ENCODE results near the gene OSBP2.

The OSBP2 gene

DNA sequence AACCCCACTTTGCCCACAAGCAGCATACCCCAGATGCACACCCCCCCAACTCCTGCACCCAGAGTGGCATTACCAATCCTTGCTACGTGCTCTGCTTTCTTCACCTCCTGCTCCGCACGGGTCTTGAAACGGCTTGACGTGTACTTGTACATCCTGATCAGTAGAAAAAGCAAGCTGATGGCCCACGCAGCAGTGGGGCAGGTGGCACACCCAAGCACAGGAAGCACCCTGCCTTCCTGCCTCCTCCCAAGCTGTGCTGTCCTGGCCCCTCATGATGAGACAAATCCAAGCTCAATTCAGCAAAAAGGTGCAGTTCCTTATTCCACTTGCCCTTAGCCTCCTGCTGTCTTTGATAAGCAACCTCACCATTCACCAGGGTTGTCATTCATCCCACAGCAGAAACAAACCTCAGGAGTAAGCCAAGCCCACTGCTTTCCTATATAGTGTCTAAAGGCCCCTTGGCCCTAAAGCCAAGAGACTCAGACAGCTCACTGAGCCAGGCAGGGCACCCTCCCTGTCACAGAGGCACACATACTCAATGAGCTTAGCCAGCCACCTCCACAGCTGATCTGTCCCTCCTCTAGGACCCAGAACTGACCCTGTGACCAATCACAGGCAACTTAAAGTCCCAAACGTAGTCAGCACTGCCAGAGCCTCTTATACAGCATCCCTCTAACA is 246.2 kb downstream of the OSBP2 start:
- DNase-seq (ENCODE audit: low spot score): no peak

DNA sequence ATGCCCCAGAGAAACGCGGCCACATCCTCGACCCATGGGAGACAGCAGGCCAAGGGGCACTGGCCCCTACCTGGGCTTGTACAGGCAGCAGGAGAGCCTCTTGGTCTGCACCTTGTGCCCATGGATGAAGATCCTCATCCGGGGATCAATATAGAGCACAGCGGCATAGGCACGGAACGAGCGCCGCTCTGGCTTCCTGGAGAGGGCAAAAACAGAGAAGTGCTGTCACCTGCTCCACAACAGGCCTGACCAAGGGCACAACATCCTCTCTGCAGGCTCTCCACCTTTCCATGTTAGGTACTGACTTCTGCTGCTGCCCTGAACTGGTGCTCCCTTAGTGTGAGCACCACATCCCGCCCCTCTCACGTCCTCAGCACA is 246.7 kb downstream of the OSBP2 start:
- DNase-seq (ENCODE audit: low spot score): no peak

DNA sequence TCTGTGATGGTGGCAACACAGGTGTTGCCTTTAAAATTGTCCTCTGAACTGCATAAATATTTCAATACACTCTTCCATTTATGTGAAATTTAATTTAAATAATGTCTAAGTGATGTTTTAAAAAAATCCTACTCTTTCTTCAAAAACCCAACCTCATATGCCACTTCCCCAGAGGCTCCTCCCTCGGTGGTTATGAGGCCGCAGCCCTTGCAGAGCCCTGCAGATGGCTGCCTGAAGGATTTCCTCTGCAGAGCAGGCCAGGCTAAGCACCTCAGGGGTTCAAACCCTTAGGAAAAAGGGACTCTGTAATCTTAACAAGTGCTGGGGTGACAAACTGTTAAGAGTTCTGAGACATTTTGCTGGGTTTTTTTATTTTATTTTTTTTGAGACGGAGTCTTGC is 248.7 kb downstream of the OSBP2 start:
- DNase-seq (ENCODE audit: low spot score): no peak

DNA sequence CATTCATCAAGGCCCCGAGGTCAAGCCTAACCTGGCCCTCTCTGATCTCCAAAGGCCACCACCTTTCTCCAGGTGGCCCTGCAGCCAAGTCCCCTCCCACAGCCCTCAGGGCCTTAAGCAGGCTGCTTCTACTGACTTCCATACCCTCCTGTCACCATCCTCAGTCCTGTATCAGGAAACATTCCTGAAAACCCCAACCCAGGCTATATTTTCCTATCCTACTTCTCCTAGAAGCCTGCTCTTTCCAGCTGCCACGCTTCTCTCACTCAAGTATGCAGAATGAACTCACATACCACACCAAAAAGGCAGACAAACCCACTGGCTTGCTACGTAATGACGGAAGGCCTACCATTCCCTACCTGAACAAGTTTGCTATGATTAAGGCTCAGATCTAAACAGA is 250.3 kb downstream of the OSBP2 start:
- no peak for DNase-seq (ENCODE audit: low spot score)

DNA sequence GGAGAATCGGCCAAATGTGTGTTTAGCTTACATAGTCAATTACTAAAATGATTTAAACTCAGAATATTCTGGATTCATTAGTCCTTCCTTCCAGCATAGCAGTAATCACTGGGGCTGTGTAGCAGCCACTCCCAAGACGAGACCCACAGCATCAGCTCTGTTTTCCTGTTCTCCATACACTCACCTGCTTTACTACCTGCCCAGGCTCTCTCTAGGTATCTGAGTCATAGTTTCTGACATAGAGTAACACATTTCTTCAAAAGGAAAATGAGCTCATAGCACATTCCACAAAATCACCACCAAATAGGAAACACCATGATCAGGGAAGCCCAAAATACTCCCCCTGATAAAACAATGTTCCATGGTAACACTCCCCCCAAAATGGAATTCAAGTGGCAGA is 251.0 kb downstream of the OSBP2 start:
- no peak for DNase-seq (ENCODE audit: low spot score)

DNA sequence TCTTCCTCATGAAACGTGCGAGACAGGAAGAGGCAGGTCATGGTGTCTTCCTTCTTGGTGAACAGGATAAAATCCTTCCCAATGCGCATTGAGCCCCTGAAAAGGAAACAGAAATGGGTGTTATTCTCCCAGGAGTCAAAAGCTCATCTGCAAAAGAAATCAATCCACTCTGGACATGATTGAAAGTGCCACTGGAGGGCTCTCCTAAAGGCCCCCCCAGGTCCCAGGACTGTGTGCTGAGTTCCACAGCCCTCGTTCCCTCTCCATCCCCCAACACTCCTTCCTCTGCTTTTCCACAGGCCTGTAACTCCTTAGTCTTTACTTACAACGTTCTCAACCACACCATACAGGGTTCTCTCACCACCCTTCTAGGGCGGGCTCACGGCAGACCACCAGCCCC is 251.7 kb downstream of the OSBP2 start:
- no peak for DNase-seq (ENCODE audit: low spot score)

DNA sequence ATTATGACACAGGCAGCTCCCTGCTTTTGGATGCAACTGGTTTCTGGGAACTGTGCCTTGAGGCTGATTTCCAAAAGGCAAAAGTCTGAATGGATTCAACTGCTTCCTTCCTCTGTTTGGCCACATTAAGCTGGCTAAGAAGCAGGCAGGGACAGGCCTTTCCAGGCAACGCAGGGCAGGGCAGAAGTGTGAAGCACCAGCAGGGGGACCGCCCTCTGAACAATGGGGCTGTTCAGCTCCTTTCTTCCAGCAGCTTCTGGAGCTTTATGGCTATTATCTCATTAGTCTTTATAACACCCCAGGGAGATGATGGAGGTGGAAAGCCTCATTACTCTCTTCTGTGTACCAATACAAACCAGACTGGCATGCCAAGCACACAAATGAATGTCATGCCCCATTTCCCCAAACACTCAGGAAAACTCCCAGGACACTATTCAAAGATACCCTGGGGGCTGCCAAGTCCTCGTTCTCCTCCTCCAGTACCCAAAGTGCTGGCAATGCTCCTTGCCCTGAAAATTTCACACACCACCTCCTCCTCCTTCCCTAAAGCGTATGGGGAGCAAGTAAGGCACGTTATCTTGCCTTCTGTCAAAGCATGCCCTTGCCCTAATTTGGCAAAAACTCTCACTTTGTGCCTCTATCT is 252.6 kb downstream of the OSBP2 start:
- no peak for DNase-seq (ENCODE audit: low spot score)

DNA sequence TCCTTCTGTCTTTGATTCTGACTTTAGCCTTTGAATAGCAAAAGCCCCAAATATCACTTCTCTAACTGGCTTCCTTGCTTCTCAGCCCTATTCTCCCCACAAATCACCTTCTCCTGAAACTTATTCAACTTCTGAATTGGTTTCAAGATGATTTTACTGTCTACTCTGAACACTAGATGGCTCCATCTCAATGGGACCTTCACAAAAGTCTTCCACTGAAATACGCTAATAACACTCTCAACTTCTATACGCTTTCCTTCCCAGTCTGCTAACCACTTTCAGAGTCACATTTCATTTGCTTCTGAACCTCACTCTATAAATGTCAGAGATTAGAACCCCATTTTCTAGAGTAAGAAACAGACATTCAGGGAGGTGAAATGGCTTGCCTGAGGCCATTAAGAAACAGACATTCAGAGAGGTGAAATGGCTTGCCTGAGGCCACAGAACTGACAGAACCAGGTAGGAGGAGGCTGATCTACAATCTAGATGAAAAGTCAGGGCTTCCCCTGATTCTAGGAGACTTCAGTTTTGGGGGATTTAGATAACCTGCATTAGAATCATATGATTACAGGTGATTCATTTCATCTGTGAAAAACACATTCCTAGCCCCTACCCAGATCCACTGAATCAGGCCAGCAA is 253.3 kb downstream of the OSBP2 start:
- no peak for DNase-seq (ENCODE audit: low spot score)

DNA sequence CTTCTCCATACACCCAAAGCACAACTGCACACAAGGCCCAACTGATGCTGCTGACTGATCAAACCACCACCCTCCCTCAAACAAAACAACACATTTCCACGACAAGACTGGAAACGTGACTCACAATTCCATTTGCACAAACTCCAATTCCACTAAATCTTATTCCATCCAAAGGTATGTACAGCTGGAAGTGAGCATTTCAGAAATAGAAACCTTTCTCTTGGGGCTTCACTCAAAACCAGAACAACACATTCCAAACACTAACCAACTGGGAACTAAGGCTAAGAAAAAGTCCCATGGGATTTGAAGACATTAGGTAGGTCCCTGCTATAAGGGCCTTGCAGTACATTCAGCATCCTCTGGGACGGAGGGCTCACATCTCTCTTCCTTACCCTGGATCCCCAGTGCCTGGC is 254.3 kb downstream of the OSBP2 start:
- DNase-seq (ENCODE audit: low spot score): no peak

DNA sequence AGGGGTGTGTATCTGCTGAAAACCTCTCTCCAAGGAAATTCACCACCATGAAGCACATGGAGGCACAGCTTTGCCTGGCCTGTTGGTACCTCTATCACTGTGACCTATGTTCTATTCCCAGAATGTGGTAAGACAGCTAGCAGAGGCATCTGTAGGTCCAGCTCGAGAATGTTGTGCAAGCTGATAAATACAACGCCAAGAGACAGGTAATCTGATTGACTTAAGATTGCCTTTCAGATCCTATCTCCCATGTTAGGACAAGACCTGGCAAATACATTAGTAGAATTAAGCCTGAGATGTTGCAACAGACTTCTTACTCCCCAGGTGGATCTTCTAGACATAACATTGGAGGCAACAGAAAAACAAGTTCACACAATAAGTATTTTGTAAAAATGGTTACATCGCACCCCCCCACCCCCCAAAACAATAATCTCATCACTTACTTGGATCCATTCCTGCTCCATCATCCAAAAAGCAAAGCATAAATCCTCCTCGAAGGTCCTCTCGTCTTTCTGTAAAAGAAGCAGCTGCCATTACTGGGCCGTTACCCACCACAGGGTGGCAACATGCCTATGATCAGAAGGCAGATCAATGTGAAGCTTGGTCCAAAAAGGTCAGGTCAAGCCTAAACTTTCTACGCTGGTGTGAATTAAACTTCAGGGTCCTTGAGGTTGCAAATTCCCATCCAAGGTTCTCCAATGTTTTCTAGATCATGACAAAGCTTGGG is 255.4 kb downstream of the OSBP2 start:
- no peak for DNase-seq (ENCODE audit: low spot score)

DNA sequence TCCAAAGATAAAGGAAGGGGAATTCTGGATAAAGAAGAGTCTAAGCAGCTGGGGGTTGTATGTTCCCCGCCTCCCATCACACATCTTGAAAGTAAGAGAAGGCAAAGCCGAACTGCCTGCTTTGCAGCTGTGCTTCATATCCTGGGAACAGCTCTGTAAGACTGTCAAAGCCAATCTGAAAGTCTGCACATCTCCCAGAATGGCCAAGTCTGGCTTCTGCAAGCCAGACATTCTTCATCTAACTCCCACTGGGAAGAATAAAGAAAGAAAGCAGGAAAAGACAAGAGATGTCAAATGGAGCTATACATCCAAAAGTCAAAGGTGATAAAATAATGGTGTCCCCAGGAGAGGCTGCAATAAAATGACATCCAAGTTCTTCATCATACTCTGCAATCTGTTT is 258.5 kb downstream of the OSBP2 start:
- no peak for DNase-seq (ENCODE audit: low spot score)

DNA sequence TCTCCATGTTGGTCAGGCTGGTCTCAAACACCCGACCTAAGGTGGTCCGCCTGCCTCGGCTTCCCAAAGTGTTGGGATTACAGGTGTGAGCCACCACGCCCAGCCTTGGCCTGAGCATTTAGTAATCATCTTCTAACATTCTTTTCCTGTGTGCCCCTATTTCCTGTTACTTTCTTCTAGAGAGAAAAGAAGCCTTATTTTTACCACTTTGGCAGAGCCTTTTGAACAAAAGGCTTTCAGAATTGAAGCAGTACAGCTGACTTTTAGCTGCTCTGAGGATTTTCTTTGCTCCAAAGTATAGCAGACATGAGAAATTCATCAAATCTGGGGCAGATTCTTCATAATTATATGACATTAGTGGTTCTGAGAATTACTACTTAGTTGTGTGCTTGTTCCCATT is 260.5 kb downstream of the OSBP2 start:
- no peak for DNase-seq (ENCODE audit: low spot score)

Measured in left forelimb (tissue), 1 donor.